Measurements from ENCODE around the gene CSNK1D.
A peak's percentile ranks its signal among the peaks of the same experiment; 100 is the strongest.

CSNK1D gene

GRCh38 chr17:82273327-82274133 lies at the start of gene CSNK1D:
TSS of gene CSNK1D (minus strand) at chr17:82273700. CDS start at chr17:82273381, 319 bp downstream.
- DNase-seq: peak; percentile 97

DNA sequence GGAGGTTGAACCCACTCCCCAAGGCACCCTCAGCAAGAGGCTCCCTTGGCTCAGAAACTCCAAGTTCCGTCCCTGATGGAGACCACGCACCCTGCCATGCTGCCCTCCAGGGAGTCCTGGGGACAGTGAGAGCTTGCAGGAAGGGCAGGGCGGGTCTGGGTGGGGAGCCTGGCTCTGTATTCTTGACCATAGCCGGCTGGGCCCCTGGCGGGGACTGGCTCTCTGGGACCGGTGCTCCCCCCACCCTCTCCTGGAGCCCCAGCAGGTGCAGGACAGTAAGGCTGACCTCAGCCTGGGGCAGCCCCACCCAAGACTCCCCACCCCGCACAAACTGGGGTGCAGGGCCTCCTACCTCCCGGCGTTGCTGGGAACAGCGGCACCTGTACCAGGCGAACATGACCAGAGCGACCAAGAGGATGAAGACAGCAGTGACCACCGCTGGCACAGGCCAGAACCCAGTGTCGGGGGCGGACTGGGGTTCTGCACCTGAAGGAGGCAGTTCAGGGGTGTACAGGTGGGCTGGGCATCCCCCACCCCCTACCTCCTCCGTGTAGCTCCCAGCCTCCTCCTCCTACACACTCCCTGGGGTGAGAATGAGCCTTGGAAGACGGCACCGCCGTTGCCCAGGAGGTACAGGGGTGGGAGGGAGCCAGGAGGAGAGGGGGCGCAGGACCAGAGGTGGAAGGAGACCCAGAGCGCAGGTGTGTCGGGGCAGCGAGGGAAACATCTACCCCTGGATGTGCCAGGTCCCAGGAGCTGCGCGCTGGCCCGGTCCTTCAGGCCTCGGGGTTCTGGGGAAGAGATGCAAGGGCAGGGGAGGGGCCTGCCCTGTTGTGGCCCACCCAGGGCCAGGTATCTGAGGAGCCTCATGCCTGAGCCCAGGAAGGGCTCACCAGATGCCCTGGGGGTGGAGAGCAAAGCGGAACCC lies 49.3 kb upstream of the CSNK1D start:
- no peak for DNase-seq

- peak; percentile 50 for DNase-seq
Observed at GRCh38 chr17:82321947-82322466, 48.5 kb upstream of the CSNK1D start.

DNA sequence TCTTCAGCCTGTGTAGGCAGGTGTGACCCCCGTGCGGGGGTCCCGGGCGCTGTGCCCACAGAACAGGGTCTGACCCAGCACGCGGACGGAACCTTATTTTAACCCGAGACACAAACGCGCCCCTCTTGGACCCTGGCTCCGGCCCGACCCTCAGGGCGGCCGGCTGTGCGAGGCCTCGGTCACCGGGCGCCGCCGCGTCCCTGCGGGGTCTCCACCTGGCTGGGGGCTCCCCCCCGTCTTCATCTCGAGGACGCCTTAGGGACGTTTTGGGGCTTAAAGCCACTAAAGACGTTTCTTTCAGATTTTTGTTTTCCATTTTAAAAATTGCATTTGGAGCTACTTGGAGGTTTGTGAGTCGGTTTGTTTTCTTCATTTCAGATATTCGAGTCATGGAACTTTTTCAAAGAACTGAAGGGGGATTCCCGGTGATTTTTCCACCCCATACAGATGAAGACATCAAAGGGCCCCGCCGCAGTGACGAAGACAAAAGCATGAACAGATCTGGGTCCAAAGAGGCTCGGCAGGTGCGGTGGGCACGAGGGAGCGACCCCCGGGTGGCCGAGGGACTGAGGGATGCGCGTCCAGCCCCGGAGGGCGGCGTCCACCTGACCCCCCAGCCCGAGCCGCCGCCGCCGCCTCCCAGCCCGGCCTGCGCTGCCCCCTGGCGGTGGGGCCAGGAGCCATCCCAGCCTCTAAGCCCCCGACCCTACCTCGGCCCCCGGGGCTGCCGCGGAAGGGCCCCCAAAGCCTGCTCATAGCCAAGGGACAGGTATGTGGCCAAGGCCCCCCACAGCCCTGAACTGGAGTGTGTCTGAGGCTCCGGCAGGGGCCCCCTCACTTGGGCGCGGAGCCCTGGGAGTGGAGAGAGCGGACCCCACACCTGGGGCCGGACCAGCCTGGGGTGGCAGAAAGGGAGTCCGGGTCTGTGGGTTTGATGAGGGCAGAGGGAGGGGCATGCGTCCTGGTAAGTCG lies 47.7 kb upstream of the CSNK1D start:
- peak; percentile 87 for DNase-seq

GRCh38 chr17:82320140-82320840 lies 46.8 kb upstream of the CSNK1D start:
- no peak for DNase-seq

DNA sequence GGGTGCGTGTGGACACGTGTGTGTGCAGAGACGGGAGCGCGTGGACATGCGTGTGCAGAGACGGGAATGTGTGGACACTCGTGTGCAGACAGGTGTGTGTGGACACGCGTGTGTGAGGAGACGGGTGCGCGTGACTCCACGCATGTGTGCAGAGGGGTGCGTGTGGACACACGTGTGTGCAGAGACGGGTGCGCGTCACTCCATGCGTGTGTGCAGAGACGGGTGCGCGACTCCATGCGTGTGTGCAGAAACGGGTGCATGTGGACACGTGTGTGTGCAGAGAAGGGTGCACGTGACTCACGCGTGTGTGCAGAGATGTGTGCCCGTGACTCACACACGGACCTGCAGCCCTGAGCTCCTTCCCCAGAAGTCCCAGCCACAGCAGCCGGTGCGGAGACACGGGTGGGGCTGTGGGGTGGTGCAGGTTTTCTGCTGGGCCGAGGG lies 46.1 kb upstream of the CSNK1D start:
- DNase-seq: no peak

DNA sequence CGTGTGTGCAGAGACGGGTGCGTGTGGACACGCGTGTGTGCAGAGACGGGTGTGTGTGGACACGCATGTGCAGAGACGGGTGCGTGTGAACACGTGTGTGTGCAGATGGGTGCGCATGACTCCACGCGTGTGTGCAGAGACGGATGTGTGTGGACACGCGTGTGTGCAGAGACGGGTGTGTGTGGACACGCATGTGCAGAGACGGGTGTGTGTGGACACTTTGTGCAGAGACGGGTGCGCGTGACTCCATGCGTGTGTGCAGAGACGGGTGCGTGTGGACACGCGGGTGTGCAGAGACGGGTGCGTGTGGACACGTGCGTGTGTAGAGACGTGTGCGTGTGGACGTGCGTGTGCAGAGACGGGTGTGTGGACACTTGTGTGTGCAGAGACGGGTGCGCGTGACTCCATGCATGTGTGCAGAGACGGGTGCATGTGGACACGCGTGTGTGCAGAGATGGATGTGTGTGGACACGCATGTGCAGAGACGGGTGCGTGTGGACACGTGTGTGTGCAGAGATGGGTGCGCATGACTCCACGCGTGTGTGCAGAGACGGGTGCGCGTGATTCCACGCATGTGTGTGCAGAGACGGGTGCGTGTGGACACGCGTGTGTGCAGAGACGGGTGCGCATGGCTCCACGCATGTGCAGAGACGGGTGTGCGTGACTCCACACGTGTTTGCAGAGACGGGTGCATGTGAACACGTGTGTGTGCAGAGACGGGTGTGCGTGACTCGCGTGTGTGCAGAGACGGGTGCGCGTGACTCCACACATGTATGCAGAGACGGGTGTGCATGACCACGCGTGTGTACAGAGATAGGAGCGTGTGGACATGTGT lies 45.5 kb upstream of the CSNK1D start:
- DNase-seq: no peak

DNA sequence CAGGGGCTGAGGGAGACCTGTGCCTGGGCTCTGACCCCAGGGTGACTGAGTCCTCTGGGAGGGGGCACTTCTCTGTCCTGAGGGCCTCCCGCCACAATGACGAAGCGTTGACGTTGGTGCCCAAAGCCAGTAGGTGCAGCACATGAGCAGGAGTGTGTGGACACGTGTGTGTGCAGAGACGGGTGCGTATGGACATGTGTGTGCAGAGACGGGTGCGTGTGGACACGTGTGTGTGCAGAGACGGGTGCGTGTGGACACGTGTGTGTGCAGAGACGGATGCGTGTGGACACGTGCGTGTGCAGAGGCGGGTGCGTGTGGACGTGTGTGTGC lies 44.6 kb upstream of the CSNK1D start:
- DNase-seq: no peak

- peak; percentile 84 for DNase-seq
Observed at GRCh38 chr17:82317394-82318168, 44.1 kb upstream of the CSNK1D start, which contains the start of gene CD7. TSS of gene CD7 (minus strand) at chr17:82317608. CDS start at chr17:82317495, 113 bp downstream.

GRCh38 chr17:82316651-82317393 lies 43.3 kb upstream of the CSNK1D start:
- no peak for DNase-seq

DNA sequence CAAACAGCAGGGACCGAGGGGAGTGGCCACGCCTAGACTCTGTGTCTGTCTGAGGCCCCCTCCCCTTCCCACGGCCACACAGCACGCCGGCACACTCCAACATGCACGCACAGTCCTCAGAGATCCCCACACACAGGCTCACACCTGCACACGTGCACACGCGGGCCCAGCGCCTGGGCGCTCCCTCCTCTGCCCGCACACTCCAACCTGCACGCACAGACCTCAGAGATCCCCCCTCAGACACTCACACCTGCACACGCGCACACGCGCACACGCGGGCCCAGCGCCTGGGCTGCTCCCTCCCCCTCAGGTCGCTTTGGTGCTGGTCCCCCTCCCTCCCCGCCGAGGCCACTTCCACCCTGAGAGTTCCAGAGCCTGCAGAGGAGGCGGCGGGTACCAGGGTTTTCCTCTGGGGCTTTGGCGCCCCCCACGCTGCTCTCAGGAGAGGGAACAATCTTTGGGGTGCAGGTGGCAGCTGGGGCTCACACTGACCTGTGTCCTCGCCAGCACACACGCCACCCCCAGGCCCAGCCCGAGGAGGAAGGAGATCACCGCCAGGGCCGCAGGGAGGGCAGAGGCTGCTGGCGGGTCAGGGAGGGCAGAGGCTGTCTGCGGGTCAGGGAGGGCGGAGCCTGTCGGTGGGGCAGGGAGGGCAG lies 42.3 kb upstream of the CSNK1D start:
- peak; percentile 71 for DNase-seq

DNA sequence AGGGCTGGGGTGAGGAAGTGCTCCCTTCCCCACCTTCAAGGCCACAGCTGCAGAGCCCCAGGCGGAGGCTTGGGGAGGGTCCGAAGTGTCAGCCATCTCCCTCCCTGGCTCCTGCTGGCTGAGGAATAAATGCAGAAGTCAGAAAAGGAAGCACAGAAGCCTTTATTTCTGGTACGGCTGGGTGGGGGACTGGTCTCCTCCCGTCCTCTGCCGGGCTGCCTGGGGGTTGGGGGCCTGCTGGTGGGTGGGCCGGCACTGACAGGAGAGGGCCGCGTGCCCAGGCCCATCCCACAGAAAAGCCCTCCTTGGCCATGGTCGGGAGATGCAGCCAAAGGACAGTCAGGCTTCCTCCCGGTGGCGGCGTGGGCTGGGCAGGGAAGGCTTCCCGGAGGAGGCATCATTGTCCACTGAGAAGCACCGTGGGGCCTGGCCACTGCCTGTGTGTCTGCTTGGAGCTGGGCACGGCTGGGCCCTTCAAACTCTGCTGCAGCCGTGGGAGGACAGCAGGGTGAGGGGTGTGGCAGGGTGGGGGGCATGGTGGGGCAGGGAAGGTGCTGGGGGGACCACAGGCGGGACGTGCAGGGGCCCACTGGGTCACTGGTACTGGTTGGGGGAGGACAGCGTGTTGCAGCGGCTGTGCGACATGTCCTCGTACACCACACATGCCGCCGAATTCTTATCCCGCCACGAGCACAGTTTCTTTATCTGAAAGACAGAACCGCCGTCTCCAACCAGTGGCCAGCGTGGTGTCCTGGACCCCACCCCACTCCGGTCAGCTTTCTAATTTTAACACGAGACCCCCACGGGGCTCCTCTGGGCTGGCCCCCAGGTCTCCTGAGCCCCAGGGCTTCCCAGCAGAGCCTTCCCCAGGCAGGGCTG lies 41.5 kb upstream of the CSNK1D start:
- DNase-seq: no peak

- peak; percentile 43 for DNase-seq
Observed at GRCh38 chr17:82314012-82314726, 40.7 kb upstream of the CSNK1D start.

GRCh38 chr17:82313195-82314011 lies 39.9 kb upstream of the CSNK1D start:
- DNase-seq: no peak

- DNase-seq: no peak
Observed at GRCh38 chr17:82311971-82312370, 38.5 kb upstream of the CSNK1D start.

DNA sequence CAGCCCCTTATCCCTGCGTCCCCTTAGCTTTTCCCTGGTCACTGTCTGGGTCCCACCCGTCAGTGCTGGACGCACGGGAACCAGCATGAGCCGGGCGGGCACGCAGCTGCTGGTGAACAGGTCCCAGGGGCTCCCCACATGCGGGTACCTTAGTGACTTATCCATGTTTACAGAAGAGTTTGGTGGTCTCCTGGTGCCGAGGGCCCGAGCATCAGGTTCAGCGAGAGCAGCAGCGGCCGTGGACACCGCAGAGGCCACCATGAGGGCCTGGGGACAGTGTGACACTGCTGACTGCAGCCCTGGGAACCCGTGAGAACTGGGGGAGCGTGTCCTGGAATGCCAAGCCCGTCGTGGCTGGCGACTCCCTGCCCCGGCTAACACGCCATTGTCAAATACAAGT lies 37.4 kb upstream of the CSNK1D start:
- DNase-seq: no peak

Measured in activated T-cell treated with anti-CD3 and anti-CD28 coated beads, Interleukin-2, amount 50 U/mL, for 1 hour (primary cell).